PC-3 (cell line): Measurements from ENCODE around the gene MED15. TPM values are rescaled to one million over a fixed set of nuclear protein-coding genes. Genes with fewer than 3 reads are reported as not detected.

Experiments
- ATAC-seq: fragments of 200-7000 bp; cut with Tn5 transposase; 2 replicates; pipeline ENCODE4 v1.9.1; 2020; ENCODE audit warnings: mild to moderate bottlenecking, moderate library complexity
- BruUV-seq: library from RNA; stranded (reverse); fragments of 400-500 nt; replicated peaks from 2 replicates; lab custom pipeline; 2021; lab: Mats Ljungman, UMichigan
- CTCF ChIA-PET: fragments of 300-600 bp; sonication (Branson Sonifier 250); formaldehyde crosslinking; loops from one replicate; lab custom pipeline; 2022; ENCODE audit warnings: antibody characterized with exemption; lab: Charles Lee
- POLR2A ChIA-PET: fragments of 300-600 bp; sonication (Branson Sonifier 250); formaldehyde crosslinking; loops from one replicate; lab custom pipeline; 2022; ENCODE audit warnings: antibody characterized with exemption; ENCODE audit not compliant: unreplicated experiment; lab: Charles Lee
- DNase-seq: peaks from one replicate; pipeline ENCODE4 v3.0.0-alpha.2; 2015
- H2AFZ ChIP-seq: fragments of 300-600 bp; sonication (generic); 2 replicates; pipeline ENCODE4 v1.6.0; 2016; ENCODE audit warnings: antibody characterized with exemption, low read length
- H3F3A ChIP-seq: fragments of 300-600 bp; sonication (generic); one replicate; pipeline ENCODE4 v1.6.0; 2017; ENCODE audit warnings: antibody characterized with exemption, low read length, control low read depth, mild to moderate bottlenecking; ENCODE audit not compliant: unreplicated experiment
- H3K27ac ChIP-seq: fragments of 300-600 bp; sonication (generic); 2 replicates; pipeline ENCODE4 v1.5.1; 2016; ENCODE audit warnings: mild to moderate bottlenecking, low read length
- H3K27me3 ChIP-seq: fragments of 300-600 bp; sonication (generic); 2 replicates; pipeline ENCODE4 v1.6.1; 2016; ENCODE audit warnings: low read length, mixed read lengths
- H3K36me3 ChIP-seq: fragments of 300-600 bp; sonication (generic); 2 replicates; pipeline ENCODE4 v1.6.1; 2016; ENCODE audit warnings: low read depth, mixed run types, low read length, mixed read lengths
- H3K4me1 ChIP-seq: fragments of 300-600 bp; sonication (generic); 2 replicates; pipeline ENCODE4 v1.5.1; 2016; ENCODE audit warnings: low read length; ENCODE audit not compliant: insufficient read depth
- H3K4me2 ChIP-seq: fragments of 300-600 bp; sonication (generic); 2 replicates; pipeline ENCODE4 v1.6.0; 2016; ENCODE audit warnings: low read length
- H3K4me3 ChIP-seq: fragments of 300-600 bp; sonication (generic); 2 replicates; pipeline ENCODE4 v1.5.1; 2016; ENCODE audit warnings: mild to moderate bottlenecking, low read length, mixed read lengths
- H3K79me2 ChIP-seq: fragments of 300-600 bp; sonication (generic); 2 replicates; pipeline ENCODE4 v1.6.1; 2017; ENCODE audit warnings: low read length, mixed read lengths
- H3K9ac ChIP-seq: fragments of 300-600 bp; sonication (generic); 2 replicates; pipeline ENCODE4 v1.6.0; 2016; ENCODE audit warnings: mild to moderate bottlenecking, low read length
- H3K9me2 ChIP-seq: fragments of 300-600 bp; sonication (generic); replicated peaks from 2 replicates; pipeline ENCODE4 v1.6.1; 2016; ENCODE audit warnings: mixed run types, low read length, mixed read lengths
- H3K9me3 ChIP-seq: fragments of 300-600 bp; sonication (generic); 2 replicates; pipeline ENCODE4 v1.6.1; 2016; ENCODE audit warnings: low read length, mixed read lengths
- H4K20me1 ChIP-seq: fragments of 300-600 bp; sonication (generic); 2 replicates; pipeline ENCODE4 v1.6.1; 2016; ENCODE audit warnings: low read length, mixed read lengths
- EZH2 ChIP-seq: fragments of 300-600 bp; sonication (generic); IDR thresholded peaks from one replicate; pipeline ENCODE4 v1.6.1; 2017; ENCODE audit warnings: antibody characterized with exemption, mild to moderate bottlenecking, low read length; ENCODE audit not compliant: unreplicated experiment
- EZH2phosphoT487 ChIP-seq: fragments of 300-600 bp; sonication (generic); IDR thresholded peaks from 2 replicates; pipeline ENCODE4 v1.6.1; 2018; ENCODE audit warnings: mild to moderate bottlenecking, antibody characterized with exemption, low read length, borderline replicate concordance
- intact Hi-C: fragments of 100-400 bp; cut with micrococcal nuclease; formaldehyde crosslinking; loops from 2 replicates; pipeline ENCODE4 v1.9.0; 2023
- total RNA-seq: library from RNA; depleted of rRNA; stranded (reverse); fragments of >200 nt; gene quantifications from 2 replicates; pipeline ENCODE4 v1.2.3, GENCODE V29; 2014
- TF ChIP-seq, protein P1 (sequence below): fragments of 300-600 bp; sonication (generic); conservative IDR thresholded peaks from 2 replicates; pipeline ENCODE4 v1.5.1; 2017; ENCODE audit warnings: antibody characterized with exemption, low read depth, mild to moderate bottlenecking, low read length

The MED15 gene
- total RNA-seq, 1 experiment from 2014 or later: 55.9 TPM

DNA sequence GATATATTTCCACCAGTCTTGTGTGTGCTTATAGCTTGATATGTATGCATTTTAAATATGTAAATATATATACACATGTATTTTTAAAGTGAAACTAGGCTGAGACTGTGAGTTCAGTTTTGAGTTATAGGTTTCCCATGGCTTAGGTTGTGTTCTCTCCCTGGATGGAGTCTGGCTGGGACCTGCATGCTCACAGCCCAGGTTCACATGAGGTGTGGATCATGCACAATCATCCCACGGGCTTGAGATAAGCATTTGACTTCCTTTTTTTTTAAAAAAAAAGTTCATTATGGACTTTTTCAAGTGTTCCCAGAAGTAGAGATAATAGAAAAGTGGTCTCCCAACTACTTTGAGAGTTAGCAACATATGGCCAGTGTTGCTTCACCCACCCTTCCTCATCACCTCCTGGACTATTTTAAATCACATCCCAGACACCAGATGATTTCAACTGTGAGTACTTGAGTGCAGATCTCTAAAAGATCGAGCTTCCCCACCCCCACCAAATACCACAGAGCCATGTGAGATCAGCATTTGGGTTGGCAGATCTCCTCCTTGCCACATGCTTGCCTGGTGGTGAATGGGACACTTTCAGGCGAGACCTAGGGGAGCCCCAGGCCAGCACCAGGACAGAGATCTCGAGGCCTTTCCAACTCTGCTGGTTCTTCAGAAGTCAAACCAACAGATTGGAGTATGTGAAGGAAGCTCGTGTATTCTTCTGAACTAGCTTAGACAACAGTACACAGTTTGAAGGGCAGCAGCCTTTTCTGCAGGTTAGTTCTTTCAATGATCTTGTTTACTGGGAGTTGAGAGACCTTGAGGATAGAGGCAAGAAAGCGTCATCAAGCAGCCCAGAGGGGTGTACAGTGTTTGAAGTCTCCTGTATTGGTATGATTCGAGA is 15.9 kb downstream of the MED15 start:
- H3K4me3 ChIP-seq: no peak overlapping the region
- peaks cover 27% of the 10 kb centered on the region for H3K36me3 ChIP-seq
- no peaks in the 10 kb centered on the region for H3K9me2 ChIP-seq
- H3K27me3 ChIP-seq: no peaks in the 10 kb centered on the region
- H3K27ac ChIP-seq: peak overlapping the region; percentile 59
- ChIA-PET POLR2A (no interaction called here), CTCF (no interaction called here)
- no peaks in the 10 kb centered on the region for H3F3A ChIP-seq
- H3K9ac ChIP-seq: no peak overlapping the region
- no TSS peak for BruUV-seq
- H3K4me2 ChIP-seq: no peak overlapping the region; the same call in 1 of the 2 replicates
- H2AFZ ChIP-seq: no peak overlapping the region
- peaks cover 97% of the 10 kb centered on the region for H3K79me2 ChIP-seq
- no peak for DNase-seq
- TF ChIP-seq, protein P1, sequence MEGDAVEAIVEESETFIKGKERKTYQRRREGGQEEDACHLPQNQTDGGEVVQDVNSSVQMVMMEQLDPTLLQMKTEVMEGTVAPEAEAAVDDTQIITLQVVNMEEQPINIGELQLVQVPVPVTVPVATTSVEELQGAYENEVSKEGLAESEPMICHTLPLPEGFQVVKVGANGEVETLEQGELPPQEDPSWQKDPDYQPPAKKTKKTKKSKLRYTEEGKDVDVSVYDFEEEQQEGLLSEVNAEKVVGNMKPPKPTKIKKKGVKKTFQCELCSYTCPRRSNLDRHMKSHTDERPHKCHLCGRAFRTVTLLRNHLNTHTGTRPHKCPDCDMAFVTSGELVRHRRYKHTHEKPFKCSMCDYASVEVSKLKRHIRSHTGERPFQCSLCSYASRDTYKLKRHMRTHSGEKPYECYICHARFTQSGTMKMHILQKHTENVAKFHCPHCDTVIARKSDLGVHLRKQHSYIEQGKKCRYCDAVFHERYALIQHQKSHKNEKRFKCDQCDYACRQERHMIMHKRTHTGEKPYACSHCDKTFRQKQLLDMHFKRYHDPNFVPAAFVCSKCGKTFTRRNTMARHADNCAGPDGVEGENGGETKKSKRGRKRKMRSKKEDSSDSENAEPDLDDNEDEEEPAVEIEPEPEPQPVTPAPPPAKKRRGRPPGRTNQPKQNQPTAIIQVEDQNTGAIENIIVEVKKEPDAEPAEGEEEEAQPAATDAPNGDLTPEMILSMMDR: no peak
- TF ChIP-seq EZH2phosphoT487: no peak
- no peak for TF ChIP-seq EZH2
- intact Hi-C loops: no loop called here
- H3K4me1 ChIP-seq: peaks cover 25% of the 10 kb centered on the region
- ATAC-seq: 0 out of 2 replicates have a peak, but pooled peaks have one; percentile 12
- no peaks in the 10 kb centered on the region for H3K9me3 ChIP-seq
- peaks cover 33% of the 10 kb centered on the region; the same call in 1 of the 2 replicates for H4K20me1 ChIP-seq

GRCh38 chr22:20524004-20524481 is 16.6 kb downstream of the MED15 start:
- H2AFZ ChIP-seq: no peak overlapping the region
- peaks cover 25% of the 10 kb centered on the region for H3K4me1 ChIP-seq
- H3K27me3 ChIP-seq: no peaks in the 10 kb centered on the region
- peak; percentile 45 for ATAC-seq
- DNase-seq: peak; percentile 19
- no peaks in the 10 kb centered on the region for H3F3A ChIP-seq
- no TSS peak for BruUV-seq
- H3K9me2 ChIP-seq: no peaks in the 10 kb centered on the region
- peaks cover 97% of the 10 kb centered on the region for H3K79me2 ChIP-seq
- H3K36me3 ChIP-seq: peaks cover 29% of the 10 kb centered on the region
- ChIA-PET CTCF (no interaction called here), POLR2A (no interaction called here)
- peaks cover 27% of the 10 kb centered on the region; the same call in 1 of the 2 replicates for H4K20me1 ChIP-seq
- TF ChIP-seq EZH2phosphoT487: no peak
- no peak for TF ChIP-seq EZH2
- TF ChIP-seq, protein P1: no peak
- no peak overlapping the region for H3K4me3 ChIP-seq
- peak overlapping the region; percentile 59 for H3K27ac ChIP-seq
- H3K4me2 ChIP-seq: no peak overlapping the region; the same call in 1 of the 2 replicates
- no peaks in the 10 kb centered on the region for H3K9me3 ChIP-seq
- intact Hi-C loops: no loop called here
- no peak overlapping the region for H3K9ac ChIP-seq
